Activated effector memory CD4-positive, alpha-beta T cell treated with anti-CD3 and anti-CD28 coated beads, Interleukin-2, amount 50 U/mL, for 16 hours (primary cell): ENCODE measurements around the gene INTS1.
A peak's percentile ranks its signal among the peaks of the same experiment; 100 is the strongest.
"Not testable (repeated sequence)": the region's sequence is repeated elsewhere in the genome, so short reads cannot be mapped to it uniquely, and the experiment has no call there.

ENCODE experiments used
- DNase-seq: peaks from one replicate; pipeline ENCODE4 v3.0.0-alpha.2; 2020

Gene INTS1

GRCh38 chr7:1531263-1531978 lies 27.2 kb upstream of the INTS1 start:
- DNase-seq = peak; percentile 84

DNA sequence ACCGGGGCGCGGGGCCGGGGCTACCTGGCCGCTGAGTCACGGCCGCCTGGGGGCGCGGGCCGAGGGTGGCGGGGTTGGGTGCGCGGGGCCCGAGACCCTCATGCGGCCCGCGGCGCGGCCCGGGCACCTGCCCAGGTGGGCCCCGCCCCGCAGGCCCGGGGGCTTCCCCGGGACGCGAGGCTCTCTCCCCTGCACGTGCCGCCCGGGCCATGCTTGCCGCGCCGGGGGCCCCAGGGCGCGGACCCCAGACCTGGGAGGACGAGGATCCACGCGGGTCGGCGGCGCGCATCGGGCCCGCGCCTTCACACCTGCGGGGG lies 26.7 kb upstream of the INTS1 start:
- no peak for DNase-seq

- DNase-seq = no peak
Observed at GRCh38 chr7:1529383-1530116, 25.4 kb upstream of the INTS1 start.

DNA sequence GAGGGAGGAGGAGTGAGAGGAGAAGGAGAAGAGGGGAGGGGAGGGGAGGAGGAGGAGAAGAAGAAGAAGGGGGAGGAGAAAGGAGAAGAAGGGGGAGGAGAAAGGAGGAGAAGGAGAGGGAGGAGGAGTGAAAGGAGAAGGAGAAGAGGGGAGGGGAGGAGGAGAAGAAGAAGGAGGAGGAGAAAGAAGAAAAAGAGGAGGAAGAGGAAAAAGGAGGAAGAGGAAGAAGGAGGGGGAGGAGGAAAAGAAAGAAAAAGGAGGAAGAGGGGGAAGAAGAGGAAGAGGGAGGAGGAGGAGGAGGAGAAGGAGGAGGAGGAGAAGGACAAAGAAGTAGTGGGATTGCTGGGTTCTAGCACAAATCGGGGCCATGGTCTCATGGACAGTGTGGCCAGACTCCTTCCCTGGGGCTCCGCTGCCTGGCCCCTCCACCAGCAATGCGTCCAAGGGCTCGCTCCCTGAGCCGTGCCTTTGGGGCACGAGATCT lies 22.1 kb upstream of the INTS1 start:
- no peak for DNase-seq

- no peak for DNase-seq
Observed at GRCh38 chr7:1525409-1525808, 21.2 kb upstream of the INTS1 start.

DNA sequence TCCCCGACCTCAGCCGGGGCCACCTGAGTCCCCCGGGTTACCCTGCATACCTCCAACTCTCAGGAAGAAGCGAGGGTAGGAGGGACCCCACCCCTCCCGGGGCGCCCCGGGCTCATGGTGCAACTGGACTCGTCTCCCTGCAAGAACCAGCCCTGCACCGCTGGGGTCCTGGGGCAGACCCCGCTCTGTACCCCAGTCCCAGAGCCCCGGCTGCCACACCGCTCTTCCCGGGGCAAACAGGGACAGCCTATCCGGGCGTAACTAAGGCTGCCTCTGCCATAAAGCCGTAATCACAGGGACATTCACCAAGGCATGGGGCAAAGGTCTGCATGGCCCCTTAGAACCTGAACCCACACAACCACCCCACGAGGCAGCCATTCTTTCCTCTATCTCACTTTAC lies 19.7 kb upstream of the INTS1 start:
- no peak for DNase-seq

- no peak for DNase-seq
Observed at GRCh38 chr7:1523208-1523607, 19.0 kb upstream of the INTS1 start.

DNA sequence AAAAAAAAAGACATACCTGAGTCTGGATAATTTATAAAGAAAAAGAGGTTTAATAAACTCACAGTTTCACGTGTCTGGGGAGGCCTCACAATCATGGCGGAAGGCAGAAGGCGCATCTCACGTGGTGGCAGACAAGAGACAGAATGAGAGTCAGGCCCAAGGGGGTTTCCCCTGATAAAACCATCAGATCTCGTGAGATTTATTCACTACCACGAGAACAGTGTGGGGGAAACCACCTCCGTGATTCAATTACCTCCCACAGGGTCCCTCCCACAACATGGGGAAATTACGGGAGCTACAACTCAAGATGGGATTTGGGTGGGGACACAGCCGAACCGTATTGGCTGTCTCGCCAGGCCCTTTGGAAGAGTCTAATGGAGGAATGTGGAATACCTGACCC lies 17.3 kb upstream of the INTS1 start:
- no peak for DNase-seq

DNA sequence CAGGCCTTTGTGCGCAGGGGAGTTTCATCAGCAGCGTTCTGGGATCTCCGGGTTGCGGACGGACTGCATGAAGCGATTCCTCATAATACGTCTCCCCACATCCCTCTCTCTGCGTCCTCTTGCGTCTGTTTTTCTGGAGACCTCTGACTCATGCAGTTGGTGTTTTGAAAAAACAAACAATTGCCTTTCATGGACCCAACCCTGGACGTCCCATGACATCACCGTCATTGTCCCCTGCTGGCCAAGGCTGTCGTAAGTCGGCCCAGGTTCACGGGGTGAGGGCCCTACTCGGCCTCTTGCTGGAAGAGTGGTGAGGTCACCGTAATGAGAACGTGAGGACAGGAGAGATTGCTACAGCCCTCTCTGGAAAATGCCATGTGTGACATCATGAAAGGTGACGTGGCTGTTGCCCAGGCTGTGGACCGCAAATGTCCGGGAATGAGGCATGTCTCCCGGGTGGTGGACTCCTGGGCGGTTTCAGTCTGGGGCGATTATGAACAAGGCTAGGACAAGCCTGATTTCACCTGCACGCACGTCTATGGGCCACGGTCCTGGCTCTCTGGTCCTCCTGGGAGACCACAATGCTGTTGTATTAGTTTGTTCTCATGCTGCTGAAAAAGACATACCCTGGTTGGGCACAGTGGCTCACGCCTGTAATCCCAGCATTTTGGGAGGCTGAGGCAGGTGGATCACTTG lies 16.5 kb upstream of the INTS1 start:
- no peak for DNase-seq

GRCh38 chr7:1519322-1519922 lies 15.2 kb upstream of the INTS1 start:
- not testable (repeated sequence) for DNase-seq

- DNase-seq = no peak
Observed at GRCh38 chr7:1516586-1517251, 12.5 kb upstream of the INTS1 start.

- not testable (repeated sequence) for DNase-seq
Observed at GRCh38 chr7:1515509-1515967, 11.3 kb upstream of the INTS1 start.

DNA sequence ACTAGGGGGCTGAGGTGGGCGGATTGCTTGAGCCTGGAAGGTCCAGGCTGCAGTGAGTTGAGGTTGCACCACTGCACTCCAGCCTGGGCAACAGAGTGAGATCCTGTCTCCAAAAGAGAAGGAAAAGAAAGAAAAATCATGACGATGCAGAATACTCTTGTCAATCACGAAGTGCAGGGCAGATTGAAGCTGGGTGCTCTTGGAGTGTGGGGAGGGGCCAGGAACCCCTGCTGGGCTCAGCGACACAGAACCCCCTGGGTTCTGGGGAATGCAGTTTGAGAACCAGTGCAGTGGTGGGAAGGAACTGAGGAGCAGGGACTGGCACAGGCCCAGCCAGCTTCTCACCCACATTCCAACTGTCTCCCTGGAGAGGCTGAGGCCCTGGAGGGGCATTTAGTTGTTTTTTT lies 10.8 kb upstream of the INTS1 start:
- no peak for DNase-seq

DNA sequence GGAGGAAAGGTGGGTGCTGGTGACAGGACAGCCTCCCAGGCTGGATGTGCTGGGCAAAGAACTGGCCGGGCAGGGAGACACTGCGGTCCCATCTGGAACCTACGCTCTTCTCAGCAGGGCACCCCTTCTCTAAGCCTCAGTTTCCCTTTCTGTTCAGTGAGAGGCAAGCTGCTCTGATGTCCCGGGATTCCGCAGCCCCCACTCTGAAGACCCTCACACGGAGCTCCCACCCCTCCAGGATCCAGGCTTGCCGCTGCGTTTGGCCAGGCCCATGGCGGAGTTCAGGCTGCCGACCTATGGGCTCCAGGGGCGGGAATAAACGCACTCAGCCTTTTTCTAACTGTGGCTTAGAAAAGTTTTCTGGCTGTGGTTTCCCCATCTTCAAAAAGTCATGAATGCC lies 10.2 kb upstream of the INTS1 start:
- no peak for DNase-seq

- DNase-seq = no peak
Observed at GRCh38 chr7:1513657-1514095, 9.5 kb upstream of the INTS1 start.

DNA sequence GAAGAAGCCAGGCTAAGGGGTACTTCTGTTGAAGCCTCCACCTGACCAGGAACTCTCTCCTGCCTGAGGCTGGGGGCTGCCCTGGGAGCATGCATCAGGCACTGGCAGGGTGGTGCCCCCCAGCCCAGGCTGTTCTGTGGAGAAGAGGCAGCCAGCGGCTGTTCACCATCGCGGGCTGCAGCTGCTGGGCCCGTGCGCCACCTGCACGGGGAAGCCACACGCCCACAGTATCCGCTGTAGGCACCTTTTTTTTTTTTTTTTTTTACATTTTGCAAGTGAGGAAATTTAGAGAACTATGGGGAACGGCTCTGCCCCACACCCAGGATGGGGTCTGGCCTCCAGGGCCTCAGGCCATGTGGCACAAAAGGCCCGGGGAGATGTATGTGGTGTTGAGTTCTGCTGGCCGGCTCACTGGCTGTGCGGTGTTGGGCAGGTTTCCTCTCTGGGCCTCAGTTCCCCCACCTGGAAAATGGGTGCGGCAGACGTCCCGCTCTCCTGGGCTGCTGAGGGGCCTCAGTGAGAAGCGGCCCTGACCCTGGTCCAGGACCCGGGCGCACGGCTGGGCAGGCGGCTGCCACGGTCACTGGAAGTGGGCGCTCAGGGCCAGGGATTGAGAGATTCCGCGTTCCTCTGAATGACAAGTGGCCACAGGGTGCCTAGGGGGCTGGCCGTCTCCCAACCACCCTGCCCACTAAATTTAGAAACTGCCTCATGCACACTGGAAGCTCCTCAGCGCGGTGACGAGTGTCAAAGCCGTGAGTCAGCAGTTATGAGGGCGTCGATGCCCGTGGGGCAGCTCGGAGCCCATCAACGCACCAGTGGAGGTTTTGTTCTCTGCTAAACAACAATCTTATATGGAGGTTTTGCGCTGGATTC lies 8.8 kb upstream of the INTS1 start:
- peak; percentile 78 for DNase-seq

DNA sequence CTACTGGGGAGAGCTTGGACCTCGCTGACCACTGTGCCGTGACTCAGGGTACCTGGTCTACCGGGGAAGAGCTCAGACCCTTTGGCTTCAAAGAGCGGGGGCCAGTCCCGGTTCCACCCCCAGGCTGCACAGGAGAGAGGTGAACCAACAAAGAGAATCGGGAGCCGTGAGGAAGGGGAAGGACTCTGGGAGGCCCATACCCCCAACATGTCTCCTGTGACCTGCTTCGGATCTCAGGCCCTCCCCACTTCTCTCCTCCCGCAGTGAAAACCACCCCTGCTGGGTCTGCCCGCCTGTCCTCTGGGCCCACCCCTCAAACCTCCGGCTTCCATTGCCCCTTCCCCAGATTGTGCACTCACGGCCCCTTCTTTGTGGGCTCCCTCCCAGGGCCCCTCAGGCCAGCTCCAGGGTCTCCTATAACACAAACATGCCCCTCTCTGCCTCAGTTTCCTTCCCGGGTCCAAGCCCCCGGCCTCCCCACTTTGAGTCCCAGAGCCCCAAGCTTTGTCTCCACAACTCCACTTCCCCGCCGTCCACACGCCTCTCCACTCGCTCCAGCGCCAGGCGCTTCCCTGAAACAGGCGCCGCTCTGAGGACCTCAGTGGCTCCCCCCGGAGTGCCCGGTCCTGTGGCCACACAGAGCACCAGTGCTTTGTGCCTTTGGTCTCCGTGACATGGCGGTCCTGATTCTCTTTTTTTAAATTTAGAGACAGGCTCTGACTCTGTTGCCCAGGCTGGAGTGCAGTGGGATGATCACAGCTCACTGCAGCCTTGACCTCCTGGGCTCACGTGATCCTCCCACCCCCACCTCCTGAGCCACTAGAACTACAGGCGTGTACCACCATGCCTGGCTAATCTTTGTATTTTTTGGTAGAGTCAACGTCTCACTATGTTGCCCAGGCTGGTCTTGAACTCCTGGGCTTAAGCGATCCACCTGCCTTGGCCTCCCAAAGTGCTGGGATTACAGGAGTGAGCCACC lies 7.5 kb upstream of the INTS1 start:
- no peak for DNase-seq

DNA sequence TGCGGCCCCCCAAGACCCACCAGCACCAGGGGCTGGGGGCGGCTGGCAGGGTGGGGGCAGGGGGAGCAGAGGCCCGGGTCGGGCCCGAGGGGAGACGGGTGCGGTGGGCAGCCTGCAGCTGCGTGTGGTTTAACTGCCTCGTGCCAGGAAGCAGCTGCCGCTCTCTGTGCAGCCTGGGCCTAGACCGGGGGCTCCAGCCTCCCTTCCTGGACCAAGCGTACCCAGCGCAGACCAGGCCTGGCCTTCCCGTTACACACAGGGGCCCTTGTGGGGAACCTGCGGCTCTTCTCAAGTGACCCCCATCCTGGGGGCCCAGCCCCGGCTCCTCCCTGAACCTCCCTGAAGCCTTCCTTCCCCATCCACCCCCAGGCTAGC lies 6.6 kb upstream of the INTS1 start:
- DNase-seq = no peak

DNA sequence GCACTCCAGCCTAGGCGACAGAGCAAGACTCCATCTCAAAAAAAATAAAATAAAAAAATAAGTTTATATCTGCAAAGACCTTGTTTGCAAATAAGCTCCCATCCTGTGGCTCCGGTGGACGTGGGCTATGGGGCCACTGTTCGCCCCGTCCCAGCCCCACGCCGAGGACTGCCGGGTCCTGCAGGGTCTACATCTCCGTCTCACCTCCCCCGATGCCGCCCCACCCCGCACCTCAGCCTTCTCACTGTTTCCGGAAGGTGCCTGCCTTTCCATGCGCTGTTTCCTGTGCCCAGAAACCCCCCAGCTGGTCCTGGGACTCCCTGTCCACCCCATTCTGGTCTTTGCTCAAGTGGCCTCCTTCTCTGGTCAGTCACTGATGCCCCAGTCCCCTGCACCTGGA lies 5.0 kb upstream of the INTS1 start:
- DNase-seq = no peak

DNA sequence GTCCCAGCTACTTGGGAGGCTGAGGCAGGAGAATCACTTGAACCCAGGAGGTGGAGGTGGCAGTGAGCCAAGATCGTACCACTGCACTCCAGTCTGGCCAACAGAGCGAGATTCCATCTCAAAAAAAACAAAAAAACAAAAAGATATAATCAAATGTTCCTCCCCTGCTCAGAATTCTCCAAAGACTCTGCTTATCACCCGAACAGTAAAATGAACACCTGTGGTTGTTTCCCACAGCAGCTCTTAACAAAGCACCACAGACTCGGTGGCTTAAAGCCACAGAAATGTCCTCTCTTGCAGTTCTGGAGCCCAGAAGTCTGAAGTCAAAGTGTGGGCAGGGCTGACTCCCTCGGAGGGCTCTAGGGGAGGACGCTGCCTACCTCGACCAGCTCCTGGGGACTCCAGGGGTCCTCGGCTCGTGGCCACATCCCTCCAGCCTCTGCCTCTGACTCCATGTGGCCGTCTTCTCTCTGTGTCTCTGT lies 4.1 kb upstream of the INTS1 start:
- DNase-seq = no peak
